Upper lobe of right lung (tissue), 1 donor: ENCODE data around the gene AQP7. TPM values are rescaled to one million over a fixed set of nuclear protein-coding genes. Genes with fewer than 3 reads are reported as not detected.
A peak's percentile ranks its signal among the peaks of the same experiment; 100 is the strongest.

Source experiments
- ATAC-seq: fragments of 200-7000 bp; cut with Tn5 transposase; one replicate; pipeline ENCODE4 v1.9.1; 2020; ENCODE audit warnings: mild to moderate bottlenecking, moderate library complexity
- DNase-seq: peaks from one replicate; pipeline ENCODE4 v3.0.0-alpha.2; 2020
- H3K27ac ChIP-seq: fragments of 200-600 bp; one replicate; pipeline ENCODE4 v1.8.0; 2022
- H3K27me3 ChIP-seq: fragments of 200-600 bp; one replicate; pipeline ENCODE4 v1.8.0; 2022; ENCODE audit warnings: mild to moderate bottlenecking
- H3K36me3 ChIP-seq: fragments of 200-600 bp; one replicate; pipeline ENCODE4 v1.8.0; 2022
- H3K4me1 ChIP-seq: fragments of 200-600 bp; one replicate; pipeline ENCODE4 v1.8.0; 2022
- H3K4me3 ChIP-seq: fragments of 200-600 bp; one replicate; pipeline ENCODE4 v1.8.0; 2022; ENCODE audit warnings: mild to moderate bottlenecking
- H3K9me3 ChIP-seq: fragments of 200-600 bp; one replicate; pipeline ENCODE4 v1.8.0; 2022
- CTCF ChIP-seq: fragments of 200-600 bp; IDR thresholded peaks from one replicate; pipeline ENCODE4 v1.8.0; 2022; ENCODE audit warnings: antibody characterized with exemption
- intact Hi-C: fragments of 100-400 bp; cut with DNase I; formaldehyde crosslinking; loops from one replicate; pipeline ENCODE4 v1.11.0; 2022
- total RNA-seq: library from RNA; stranded (reverse); fragmentation: NEBNext Ultra II Directional; extraction: Animal tissue kit (Norgen Biotek cat#: 25700); gene quantifications from one replicate; pipeline ENCODE4 v1.2.1, GENCODE V29; 2021
- donor health status: DM: no; HTN: yes; CAD: no; lungs with severe emphysema.

The AQP7 gene
- total RNA-seq, 1 donor from 2014 or later, result 2.4 TPM

- Histone ChIP-seq H3K9me3 (no peaks in the 10 kb centered on the region), H3K4me1 (peaks cover 3% of the 10 kb centered on the region), H3K4me3 (no peak overlapping the region), H3K27me3 (no peaks in the 10 kb centered on the region), H3K27ac (no peak overlapping the region), H3K36me3 (peaks cover under 1% of the 10 kb centered on the region)
- intact Hi-C loops, result no loop called here
- TF ChIP-seq CTCF, result no peak
- DNase-seq (no peak), ATAC-seq (peak; percentile 50)
These were observed 34.8 kb upstream of the AQP7 start for GRCh38 chr9:33437205-33437604.

- H3K27ac ChIP-seq, result no peak overlapping the region
- peak; percentile 1 for ATAC-seq
- peaks cover 3% of the 10 kb centered on the region for H3K4me1 ChIP-seq
- no peak for TF ChIP-seq CTCF
- H3K9me3 ChIP-seq, result no peaks in the 10 kb centered on the region
- H3K4me3 ChIP-seq, result no peak overlapping the region
- no peak for DNase-seq
- H3K27me3 ChIP-seq, result no peaks in the 10 kb centered on the region
- no peaks in the 10 kb centered on the region for H3K36me3 ChIP-seq
- intact Hi-C loops, result no loop called here
These were observed 34.1 kb upstream of the AQP7 start for GRCh38 chr9:33436445-33436844.

- no peak overlapping the region for H3K27ac ChIP-seq
- peaks cover 3% of the 10 kb centered on the region for H3K4me1 ChIP-seq
- intact Hi-C loops, result no loop called here
- H3K36me3 ChIP-seq, result no peaks in the 10 kb centered on the region
- no peak overlapping the region for H3K4me3 ChIP-seq
- no peaks in the 10 kb centered on the region for H3K27me3 ChIP-seq
- H3K9me3 ChIP-seq, result no peaks in the 10 kb centered on the region
- no peak for TF ChIP-seq CTCF
- DNase-seq (no peak), ATAC-seq (no peak)
These were observed 33.5 kb upstream of the AQP7 start for GRCh38 chr9:33435821-33436277.

GRCh38 chr9:33434317-33435105 lies 32.1 kb upstream of the AQP7 start:
- TF ChIP-seq CTCF, result no peak
- DNase-seq (no peak), ATAC-seq (no peak)
- Histone ChIP-seq H3K27ac (no peak overlapping the region), H3K4me3 (no peak overlapping the region), H3K4me1 (peaks cover 3% of the 10 kb centered on the region), H3K9me3 (no peaks in the 10 kb centered on the region), H3K36me3 (no peaks in the 10 kb centered on the region), H3K27me3 (no peaks in the 10 kb centered on the region)
- intact Hi-C loops, result no loop called here

GRCh38 chr9:33433871-33434270 lies 31.5 kb upstream of the AQP7 start:
- Histone ChIP-seq H3K27me3 (no peaks in the 10 kb centered on the region), H3K9me3 (no peaks in the 10 kb centered on the region), H3K4me1 (peaks cover 3% of the 10 kb centered on the region), H3K4me3 (no peak overlapping the region), H3K27ac (no peak overlapping the region), H3K36me3 (no peaks in the 10 kb centered on the region)
- intact Hi-C loops, result no loop called here
- DNase-seq (no peak), ATAC-seq (no peak)
- TF ChIP-seq CTCF, result no peak

GRCh38 chr9:33431420-33431819 lies 29.1 kb upstream of the AQP7 start:
- no peak for DNase-seq
- Histone ChIP-seq H3K36me3 (no peaks in the 10 kb centered on the region), H3K27ac (no peak overlapping the region), H3K4me3 (no peak overlapping the region), H3K4me1 (no peaks in the 10 kb centered on the region), H3K27me3 (no peaks in the 10 kb centered on the region), H3K9me3 (no peaks in the 10 kb centered on the region)
- ATAC-seq, result no peak
- intact Hi-C loops, result no loop called here
- no peak for TF ChIP-seq CTCF
